ENCODE results near the gene UBAP2. TPM values are rescaled to one million over a fixed set of nuclear protein-coding genes. Genes with fewer than 3 reads are reported as not detected.

UBAP2 gene
- total and polyA plus RNA-seq, 2 donors (not counting 3 experiments of a cell fraction or from before 2014, with no cell fraction given), result 43.2 to 55.8 TPM

GRCh38 chr9:34025811-34026210 lies 22.9 kb downstream of the UBAP2 start:
- no peak for FAIRE-seq
- H3K36me3 ChIP-seq (ENCODE audit: control insufficient read depth in 2 of 2, extremely low read depth in 1 of 2, insufficient read depth in 2 of 2, low read length in 2 of 2), result peaks cover 0 to 3% of the 10 kb centered on the region in 2 experiments
- POLR2A ChIA-PET, result no interaction called here
- no peak overlapping the region for H2AFZ ChIP-seq (ENCODE audit: low read depth, low read length)
- peaks cover 83% of the 10 kb centered on the region for H3K79me2 ChIP-seq (ENCODE audit: control insufficient read depth, insufficient read depth, low read length)
- CTCF ChIA-PET, result interaction anchor here (1.3 kb wide), 1 partner anchor 288 kb away, joined by 3 read pairs; no protein-coding TSS in a partner anchor
- peaks cover 18% of the 10 kb centered on the region for H3K4me1 ChIP-seq (ENCODE audit: control insufficient read depth, extremely low read depth, insufficient read depth, low read length)
- no peaks in the 10 kb centered on the region for H3K27me3 ChIP-seq (ENCODE audit: control insufficient read depth in 2 of 2, insufficient read depth in 2 of 2, low read length in 2 of 2)
- no peaks in the 10 kb centered on the region for H3K9me1 ChIP-seq (replicated peaks; ENCODE audit: control insufficient read depth, extremely low read depth, insufficient read depth, low read length)
- no peaks in the 10 kb centered on the region for H4K20me1 ChIP-seq (replicated peaks; ENCODE audit: control insufficient read depth, extremely low read depth, insufficient read depth, low read length)
- H3K4me2 ChIP-seq (ENCODE audit: insufficient read depth, low read length), result no peak overlapping the region
- dilution Hi-C loops (cut with MboI; ENCODE audit: extremely low pct_ligation_motif_present, low sequenced_read_pairs), result no loop called here
- no peak overlapping the region for H3K4me3 ChIP-seq (replicated peaks in 1 of 3; ENCODE audit: insufficient read depth in 1 of 3, low read depth in 1 of 3, low read length in 3 of 3)
- TF ChIP-seq FOS (IDR thresholded peaks at IDR 0.05; ENCODE audit: borderline replicate concordance, insufficient read depth, low read length) (no peak), MYC (IDR thresholded peaks at IDR 0.05; ENCODE audit: low read depth, low read length) (no peak), POLR2A (IDR thresholded peaks at IDR 0.05; ENCODE audit: low read depth, low read length) (no peak), CTCF (IDR thresholded peaks at IDR 0.05; ENCODE audit: extremely low read depth in 1 of 2, insufficient read depth in 1 of 2, low read depth in 1 of 2, low read length in 2 of 2) (no peak), POLR2AphosphoS5 (IDR thresholded peaks at IDR 0.05; ENCODE audit: insufficient read depth, low read depth, low read length) (no peak), GATA2 (IDR thresholded peaks at IDR 0.05; ENCODE audit: insufficient read depth, insufficient read length, low read depth, low read length) (no peak), JUN (IDR thresholded peaks at IDR 0.05; ENCODE audit: borderline replicate concordance, insufficient read depth, insufficient read length, low read depth) (no peak), EZH2 (IDR thresholded peaks at IDR 0.05; ENCODE audit: borderline replicate concordance, low read depth, low read length, severe bottlenecking) (no peak), MAX (IDR thresholded peaks at IDR 0.05; ENCODE audit: insufficient read depth, insufficient read length) (no peak)
- no TSS peak for BruUV-seq (replicated peaks)
- no peaks in the 10 kb centered on the region for H3K9me3 ChIP-seq (replicated peaks; ENCODE audit: control insufficient read depth, insufficient read depth, low read length)
- H3K9ac ChIP-seq (replicated peaks; ENCODE audit: extremely low read depth, insufficient read depth, low read length), result no peak overlapping the region
- no peak for DNase-seq (ENCODE audit: low read depth, low spot score)
- intact Hi-C loops (cut with micrococcal nuclease), result loop anchor here (2.0 kb wide), 1 partner anchor 23 kb away; the partner anchor contains the start of gene UBAP2
- H3K27ac ChIP-seq (ENCODE audit: insufficient read depth, low read depth, low read length), result no peak overlapping the region

Data from endothelial cell of umbilical vein (primary cell).